Kidney (tissue), 14 donors: ENCODE data around the gene RUSC2. TPM values are rescaled to one million over a fixed set of nuclear protein-coding genes. Genes with fewer than 3 reads are reported as not detected.
A peak's percentile ranks its signal among the peaks of the same experiment; 100 is the strongest.

Experiments used
- DNase-seq, 5 donors: peaks; one replicate each; pipeline ENCODE4 v3.0.0-alpha.2; 2013 to 2020
- FAIRE-seq: peaks from 2 replicates; lab custom pipeline; 2012; peaks lifted over from hg19 to GRCh38; lab: Jason Lieb, UNC
- H3K27ac ChIP-seq, 2 donors: one replicate each; pipeline ENCODE4 v1.7.0; 2013; ENCODE audit warnings: low read depth in 2 of 2, low read length in 2 of 2, inconsistent platforms in 1 of 2
- H3K27me3 ChIP-seq: one replicate; pipeline ENCODE4 v1.7.1; 2013; ENCODE audit warnings: low read length, inconsistent platforms; ENCODE audit not compliant: control insufficient read depth, insufficient read depth
- H3K36me3 ChIP-seq, 3 donors: one replicate each; pipeline versions ENCODE4 v1.7.0 to v1.7.1; 2013; ENCODE audit warnings: low read length in 3 of 3, control low read depth in 1 of 3, inconsistent platforms in 1 of 3; ENCODE audit not compliant: insufficient read depth in 3 of 3, control insufficient read depth in 2 of 3
- H3K4me1 ChIP-seq, 3 donors: one replicate each; pipeline versions ENCODE4 v1.7.0 to v1.7.1; 2013; ENCODE audit warnings: low read length in 3 of 3, inconsistent platforms in 1 of 3, low read depth in 1 of 3; ENCODE audit not compliant: control insufficient read depth in 2 of 3, insufficient read depth in 2 of 3
- H3K4me3 ChIP-seq, 3 donors: one replicate each; pipeline versions ENCODE4 v1.7.0 to v1.8.1; 2013; ENCODE audit warnings: low read length in 3 of 3, control low read depth in 1 of 3, inconsistent platforms in 1 of 3
- H3K9ac ChIP-seq, 3 donors: one replicate each; pipeline versions ENCODE4 v1.7.0 to v1.7.1; 2013; ENCODE audit warnings: low read length in 3 of 3, control low read depth in 1 of 3, inconsistent platforms in 1 of 3
- H3K9me3 ChIP-seq, 3 donors: one replicate each; pipeline versions ENCODE4 v1.7.0 to v1.7.1; 2013; ENCODE audit warnings: low read length in 3 of 3, control low read depth in 1 of 3, inconsistent platforms in 1 of 3; ENCODE audit not compliant: control insufficient read depth in 2 of 3, insufficient read depth in 1 of 3
- intact Hi-C: fragments of 100-400 bp; cut with DNase I; formaldehyde crosslinking; loops from one replicate; pipeline ENCODE4 v1.11.1; 2022
- polyA plus RNA-seq: library from polyadenylated mRNA; stranded (reverse); fragments of 350-450 nt; fragmentation: Illumina TruSeq; extraction: RNeasy Lipid Tissue Mini Kit (QIAGEN cat#74804); gene quantifications from one replicate; pipeline ENCODE4 v1.2.3, GENCODE V29; 2014; ENCODE audit warnings: low read depth, low replicate concordance; ENCODE audit not compliant: insufficient read depth
- total RNA-seq: library from RNA; stranded (reverse); fragmentation: NEBNext Ultra II Directional; extraction: Animal tissue kit (Norgen Biotek cat#: 25700); gene quantifications from one replicate; pipeline ENCODE4 v1.2.1, GENCODE V29; 2021
- TF ChIP-seq, protein P1 (sequence below): IDR thresholded peaks from 3 replicates; pipeline ENCODE4 v1.5.1; 2012; ENCODE audit warnings: mild to moderate bottlenecking, moderate library complexity, borderline replicate concordance; ENCODE audit not compliant: insufficient read depth; ENCODE audit errors: extremely low read depth
- donor health status: control.
- donor health status: control.
- donor health status: control.
- donor health status: control.
- donor health status: control.
- donor health status: DM: yes; HTN: yes; CAD: no.
- donor health status: Normal renal cell carcinoma (clear cell type).

Gene RUSC2
- total and polyA plus RNA-seq, 2 donors from 2014 or later = 13.4 to 27.3 TPM

DNA sequence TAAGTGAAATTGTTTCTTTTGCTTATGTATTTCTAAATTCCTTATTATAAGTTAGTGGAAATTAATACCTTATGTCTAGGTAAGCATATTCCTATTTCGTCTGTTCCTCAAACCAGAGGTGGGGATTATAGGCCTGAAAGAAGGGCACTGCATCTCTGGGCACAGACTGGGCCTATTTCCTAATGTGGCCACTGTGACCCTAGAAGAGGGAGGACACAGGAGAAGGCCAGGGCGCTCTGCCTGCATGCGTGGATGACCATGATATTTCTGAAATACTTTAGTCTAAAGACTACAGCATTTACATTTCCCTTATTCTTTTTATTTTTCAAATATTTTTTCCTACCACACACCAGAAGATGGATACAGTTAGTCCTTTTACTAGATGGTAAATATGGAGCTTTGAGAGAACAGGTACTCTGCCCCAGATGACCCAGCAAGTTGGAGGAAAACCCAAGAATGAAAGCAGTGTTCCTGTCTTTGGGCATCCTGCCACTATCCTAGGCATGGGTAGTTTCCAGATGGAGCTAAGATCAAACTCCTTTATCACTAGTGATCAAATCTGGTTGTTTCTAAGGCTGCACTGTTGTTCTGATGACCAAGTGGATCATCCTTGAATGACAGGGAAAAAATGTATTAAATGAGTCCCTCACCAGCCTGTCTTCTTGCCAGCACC is 27.8 kb downstream of the RUSC2 start:
- H3K27ac ChIP-seq = peak overlapping the region; percentile 85 to 87
- no peaks in the 10 kb centered on the region for H3K27me3 ChIP-seq
- FAIRE-seq (no peak), DNase-seq (no peak)
- no peaks in the 10 kb centered on the region for H3K9me3 ChIP-seq
- no peak overlapping the region for H3K9ac ChIP-seq
- no peaks in the 10 kb centered on the region for H3K36me3 ChIP-seq
- no peak overlapping the region for H3K4me3 ChIP-seq
- intact Hi-C loops = no loop called here
- TF ChIP-seq, protein P1, sequence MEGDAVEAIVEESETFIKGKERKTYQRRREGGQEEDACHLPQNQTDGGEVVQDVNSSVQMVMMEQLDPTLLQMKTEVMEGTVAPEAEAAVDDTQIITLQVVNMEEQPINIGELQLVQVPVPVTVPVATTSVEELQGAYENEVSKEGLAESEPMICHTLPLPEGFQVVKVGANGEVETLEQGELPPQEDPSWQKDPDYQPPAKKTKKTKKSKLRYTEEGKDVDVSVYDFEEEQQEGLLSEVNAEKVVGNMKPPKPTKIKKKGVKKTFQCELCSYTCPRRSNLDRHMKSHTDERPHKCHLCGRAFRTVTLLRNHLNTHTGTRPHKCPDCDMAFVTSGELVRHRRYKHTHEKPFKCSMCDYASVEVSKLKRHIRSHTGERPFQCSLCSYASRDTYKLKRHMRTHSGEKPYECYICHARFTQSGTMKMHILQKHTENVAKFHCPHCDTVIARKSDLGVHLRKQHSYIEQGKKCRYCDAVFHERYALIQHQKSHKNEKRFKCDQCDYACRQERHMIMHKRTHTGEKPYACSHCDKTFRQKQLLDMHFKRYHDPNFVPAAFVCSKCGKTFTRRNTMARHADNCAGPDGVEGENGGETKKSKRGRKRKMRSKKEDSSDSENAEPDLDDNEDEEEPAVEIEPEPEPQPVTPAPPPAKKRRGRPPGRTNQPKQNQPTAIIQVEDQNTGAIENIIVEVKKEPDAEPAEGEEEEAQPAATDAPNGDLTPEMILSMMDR = no peak
- peaks cover 9 to 77% (median 58%) of the 10 kb centered on the region in 3 donors for H3K4me1 ChIP-seq

DNA sequence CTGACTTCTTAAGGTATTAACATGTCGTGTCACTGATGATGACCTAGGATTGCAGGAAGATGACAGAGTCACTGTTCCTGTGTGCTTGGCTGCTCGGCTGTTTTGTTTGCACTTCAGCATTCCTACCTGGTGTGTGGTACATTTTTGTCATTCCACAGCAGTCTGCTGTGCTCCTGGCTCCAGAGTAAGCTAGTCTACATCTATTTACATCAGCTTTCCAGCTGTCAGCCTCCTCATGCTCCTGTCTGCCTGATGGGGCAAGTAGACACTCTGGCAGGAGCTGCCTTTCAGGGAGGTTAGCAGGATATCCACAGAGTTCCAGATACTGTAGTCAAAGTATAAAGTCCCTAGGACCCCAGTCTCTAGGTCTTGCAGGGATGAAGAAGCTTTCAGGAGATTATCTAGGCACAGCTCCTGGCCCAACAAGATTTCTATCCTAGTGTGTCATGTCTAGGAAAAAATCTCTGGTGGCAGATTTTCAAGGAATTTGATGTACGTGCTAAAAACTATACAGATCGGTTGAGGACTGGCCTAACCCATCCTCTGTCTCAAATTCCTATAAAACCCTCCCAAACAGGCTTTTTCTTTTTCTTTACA is 28.4 kb downstream of the RUSC2 start:
- Histone ChIP-seq H3K27me3 (no peaks in the 10 kb centered on the region), H3K9ac (no peak overlapping the region), H3K27ac (peak overlapping the region; percentile 85 to 87), H3K4me3 (no peak overlapping the region), H3K36me3 (no peaks in the 10 kb centered on the region), H3K4me1 (peaks cover 9 to 80% (median 61%) of the 10 kb centered on the region in 3 donors), H3K9me3 (no peaks in the 10 kb centered on the region)
- DNase-seq = peak in 4 of 5 donors; percentile 62 to 89 (median 78)
- TF ChIP-seq, protein P1 = no peak
- no peak for FAIRE-seq
- intact Hi-C loops = no loop called here

DNA sequence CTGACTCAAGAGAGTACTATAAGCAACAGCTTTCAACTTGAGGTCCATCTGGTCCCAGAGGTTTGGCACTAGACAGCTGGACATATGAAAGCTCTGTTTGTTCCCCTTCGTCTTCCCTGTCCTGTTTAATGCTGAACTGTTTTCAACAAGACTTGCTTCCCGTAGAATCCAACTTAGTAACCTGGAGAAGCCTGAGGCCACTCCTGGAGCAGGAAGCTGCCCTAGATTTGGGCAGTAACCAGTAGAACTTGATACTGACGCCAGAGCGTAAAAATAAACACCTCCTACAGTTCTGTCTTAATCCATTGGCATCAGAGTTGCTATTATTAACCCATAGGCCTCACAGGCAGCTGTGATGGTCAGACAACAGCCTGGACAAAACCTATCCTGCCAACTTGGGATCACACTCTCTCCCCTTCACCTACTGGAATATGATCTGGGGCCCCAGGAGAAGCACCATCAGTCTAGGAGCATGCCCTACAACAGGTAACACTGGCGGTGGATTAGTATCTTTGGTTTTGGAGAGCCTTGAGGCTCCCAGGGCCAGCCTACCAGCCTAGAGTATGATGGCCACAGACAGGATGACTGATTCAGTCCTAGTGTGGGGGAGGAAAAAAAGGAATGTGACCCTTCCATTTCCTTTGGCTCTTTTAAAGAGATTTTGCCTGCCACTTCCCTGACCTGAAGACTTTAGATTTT is 29.2 kb downstream of the RUSC2 start:
- Histone ChIP-seq H3K9me3 (no peaks in the 10 kb centered on the region), H3K4me1 (peaks cover 9 to 80% (median 61%) of the 10 kb centered on the region in 3 donors), H3K4me3 (peak overlapping the region in 1 of 3 donors; percentile 6), H3K27me3 (no peaks in the 10 kb centered on the region), H3K27ac (peak overlapping the region; percentile 85 to 87), H3K36me3 (no peaks in the 10 kb centered on the region), H3K9ac (peak overlapping the region in 1 of 3 donors; percentile 47)
- TF ChIP-seq, protein P1 = no peak
- intact Hi-C loops = no loop called here
- FAIRE-seq (no peak), DNase-seq (peak in 1 of 5 donors; percentile 50)
